Stimulated activated CD8-positive, alpha-beta memory T cell treated with anti-CD3 and anti-CD28 coated beads, Interleukin-4, amount 100 ng/mL, for 24 hours (primary cell): ENCODE data around the gene HPX.
"Not testable (repeated sequence)": the region's sequence is repeated elsewhere in the genome, so short reads cannot be mapped to it uniquely, and the experiment has no call there.

Source experiments
- DNase-seq: peaks from one replicate; pipeline ENCODE4 v3.0.0-alpha.2; 2020; ENCODE audit warnings: low read depth

HPX gene

GRCh38 chr11:6414874-6415328 lies 25.9 kb downstream of the HPX start:
- no peak for DNase-seq

GRCh38 chr11:6413791-6414201 lies 27.0 kb downstream of the HPX start:
- DNase-seq: peak; percentile 43

DNA sequence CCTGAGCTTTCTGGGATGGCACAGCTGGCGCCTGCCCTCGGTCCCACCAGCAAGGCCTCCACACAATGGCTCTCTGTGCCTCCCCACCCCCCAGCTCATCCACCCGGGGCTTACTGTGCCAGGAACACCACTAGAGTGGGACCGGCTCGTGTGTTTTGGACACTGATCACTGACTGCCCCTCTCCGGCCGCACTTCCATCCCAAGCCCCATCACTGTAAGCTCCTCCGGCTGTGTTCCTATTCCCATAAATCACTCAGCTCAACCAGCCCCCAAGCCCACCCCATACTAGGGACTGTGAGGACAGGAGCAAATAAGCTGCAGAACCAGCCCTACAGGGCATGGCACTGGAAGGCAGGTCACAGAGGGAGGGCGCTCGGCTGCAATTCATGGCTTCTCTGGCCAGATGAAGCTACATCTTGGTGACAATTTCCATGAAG lies 29.2 kb downstream of the HPX start:
- no peak for DNase-seq

DNA sequence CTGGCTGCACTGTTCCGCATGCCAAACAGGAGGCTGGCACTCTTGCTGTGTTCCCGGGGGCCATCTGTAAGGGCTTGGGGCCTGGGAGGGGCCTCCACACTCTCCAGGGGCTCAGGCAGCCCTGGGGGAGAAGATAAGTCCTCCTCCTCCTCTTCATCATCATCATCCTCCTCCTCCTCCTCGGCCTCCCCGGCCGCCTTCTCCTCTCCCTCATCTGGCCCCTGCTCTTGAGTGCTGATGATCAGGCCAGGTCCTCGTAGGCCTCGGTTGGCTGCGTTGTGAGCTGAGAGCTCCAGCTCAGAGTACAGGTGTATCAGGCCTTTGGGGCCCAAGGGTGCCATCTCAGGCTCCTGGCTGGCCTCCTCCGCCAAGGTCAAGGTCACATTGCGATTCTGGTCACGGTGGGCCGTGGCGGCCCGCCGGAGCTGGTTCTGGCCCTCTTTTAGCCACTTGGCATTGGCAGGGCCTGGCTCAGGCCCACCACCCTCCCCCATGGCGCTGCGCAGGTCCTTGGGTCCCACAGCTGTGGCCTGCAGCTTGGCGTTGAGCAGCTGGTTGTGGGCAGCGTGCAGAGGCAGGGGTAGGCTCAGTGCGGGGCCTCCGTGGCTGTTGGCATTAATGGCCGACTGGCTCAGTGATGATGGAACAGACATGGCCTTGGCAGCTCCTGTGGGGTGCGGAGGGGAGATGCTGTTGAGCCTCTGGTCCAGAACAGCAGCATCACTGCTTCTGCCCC lies 29.9 kb downstream of the HPX start:
- no peak for DNase-seq

DNA sequence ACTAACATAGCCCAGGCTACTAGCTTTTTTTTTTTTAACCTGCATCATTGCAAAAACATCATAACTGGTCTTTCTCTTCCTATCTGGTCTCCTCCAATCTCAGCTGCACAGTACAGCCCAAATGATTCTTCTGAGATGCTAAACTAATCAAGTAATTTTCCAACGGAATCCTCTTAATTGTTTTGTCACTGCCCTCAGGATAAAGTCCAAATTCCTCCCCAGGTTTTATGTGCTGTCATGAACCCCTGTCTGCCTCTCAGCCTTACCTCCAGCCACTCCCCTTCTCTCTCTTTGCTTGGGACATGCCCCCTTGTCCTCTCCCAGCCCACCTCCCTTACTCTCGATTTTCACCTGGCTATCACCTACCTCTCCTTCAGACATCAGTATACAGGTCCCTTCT lies 34.4 kb downstream of the HPX start:
- no peak for DNase-seq

DNA sequence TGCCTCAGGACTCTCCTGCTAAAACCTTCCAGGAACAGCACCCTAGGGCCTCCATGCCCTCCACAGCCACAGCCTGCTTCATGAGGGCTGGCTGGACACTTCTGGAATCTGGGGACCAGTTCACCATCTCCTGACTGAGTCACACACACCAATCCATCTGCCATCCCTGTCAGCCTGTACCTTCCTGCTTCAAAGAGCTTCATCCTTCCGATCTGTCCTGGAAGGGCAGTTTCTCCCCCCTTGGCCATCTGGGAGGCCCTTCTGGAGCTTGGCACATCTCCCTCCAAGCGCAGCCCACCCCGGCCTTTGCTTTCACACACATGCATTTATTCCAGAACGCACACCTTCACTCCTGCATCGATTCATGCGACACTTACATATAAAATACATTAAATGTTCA lies 34.9 kb downstream of the HPX start:
- no peak for DNase-seq

DNA sequence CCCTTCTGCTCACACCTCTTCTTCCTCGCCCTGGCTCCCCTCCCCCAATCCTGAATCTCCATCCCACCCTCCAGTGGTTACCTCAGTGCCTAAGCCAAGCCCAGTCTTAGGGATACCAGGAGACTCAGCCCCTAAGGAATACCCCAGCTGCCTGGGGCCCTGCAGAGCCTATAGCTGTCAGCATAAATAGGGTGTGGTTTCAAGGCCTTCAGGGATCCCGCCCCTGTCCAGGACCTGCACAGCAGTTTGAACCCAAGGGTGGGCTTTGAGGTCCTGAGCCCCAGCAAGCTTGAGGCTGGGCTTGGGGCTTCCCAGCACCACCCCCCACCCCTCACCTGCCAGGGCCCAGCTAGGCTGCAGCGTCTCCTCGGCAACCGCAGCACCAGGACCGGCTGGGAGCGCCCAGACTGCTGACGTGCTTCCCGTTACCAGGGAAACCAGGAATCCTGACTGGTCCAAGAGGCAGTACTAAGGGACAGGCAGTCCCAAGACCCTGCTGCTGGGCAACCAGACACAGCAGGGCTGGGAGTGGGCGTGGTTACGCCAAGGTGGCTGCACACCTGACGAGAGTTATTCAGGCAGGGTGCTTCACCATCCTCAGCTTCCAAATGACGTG lies 35.6 kb downstream of the HPX start:
- no peak for DNase-seq

DNA sequence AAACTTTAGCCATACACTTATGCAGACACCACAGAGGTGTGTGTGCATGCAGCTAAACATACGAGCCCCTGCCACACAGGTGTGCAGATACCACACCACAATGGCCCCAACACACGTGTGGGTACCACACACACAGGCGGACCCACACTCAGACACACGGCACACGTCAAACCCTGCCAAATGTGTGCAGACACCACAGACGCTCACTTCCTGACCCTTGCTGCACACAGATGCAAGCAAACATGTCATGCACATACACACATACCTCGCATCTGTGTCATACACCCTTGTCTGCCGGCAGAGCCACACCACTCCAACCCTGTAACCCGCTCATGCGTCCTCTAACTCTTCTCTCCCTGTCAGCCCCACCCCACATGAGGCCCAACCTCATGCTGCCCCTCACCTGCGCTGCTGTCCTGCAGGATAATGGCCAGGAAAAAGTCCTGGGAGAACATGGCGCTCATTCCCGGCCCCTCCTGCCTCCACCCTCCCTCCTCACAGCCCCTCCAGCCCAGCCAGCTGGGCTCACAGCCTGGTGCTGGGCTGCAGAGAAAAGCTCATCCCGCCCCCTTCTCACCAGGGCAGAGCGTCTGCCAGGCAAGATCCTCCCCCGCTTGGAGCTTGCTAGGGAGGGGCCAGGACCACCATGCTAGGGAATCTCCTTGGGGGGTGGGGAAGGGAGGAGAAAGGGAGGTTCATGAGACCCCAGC lies 36.3 kb downstream of the HPX start:
- no peak for DNase-seq

DNA sequence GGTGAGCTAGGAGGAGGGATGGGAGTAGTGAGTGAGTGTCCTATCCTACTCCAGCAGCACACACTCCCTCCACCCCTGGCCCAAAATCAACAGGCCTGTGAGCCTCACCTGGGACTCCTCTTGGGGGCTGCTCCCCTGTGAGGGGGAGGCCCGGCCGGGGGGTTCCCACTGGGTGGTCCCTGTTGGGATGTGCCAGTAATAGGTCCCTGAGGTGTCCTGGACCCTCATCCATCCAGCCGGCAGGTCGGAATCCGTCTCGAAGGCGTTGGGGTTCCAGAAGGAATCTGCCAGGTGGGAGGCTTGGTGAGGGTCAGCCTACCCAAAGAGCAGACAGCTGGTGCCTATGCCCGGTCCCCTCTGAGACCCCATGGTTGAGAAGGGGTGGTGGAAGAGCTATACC lies 37.2 kb downstream of the HPX start:
- no peak for DNase-seq

- DNase-seq: peak; percentile 48
Measured at GRCh38 chr11:6402561-6402981, 38.2 kb downstream of the HPX start.

DNA sequence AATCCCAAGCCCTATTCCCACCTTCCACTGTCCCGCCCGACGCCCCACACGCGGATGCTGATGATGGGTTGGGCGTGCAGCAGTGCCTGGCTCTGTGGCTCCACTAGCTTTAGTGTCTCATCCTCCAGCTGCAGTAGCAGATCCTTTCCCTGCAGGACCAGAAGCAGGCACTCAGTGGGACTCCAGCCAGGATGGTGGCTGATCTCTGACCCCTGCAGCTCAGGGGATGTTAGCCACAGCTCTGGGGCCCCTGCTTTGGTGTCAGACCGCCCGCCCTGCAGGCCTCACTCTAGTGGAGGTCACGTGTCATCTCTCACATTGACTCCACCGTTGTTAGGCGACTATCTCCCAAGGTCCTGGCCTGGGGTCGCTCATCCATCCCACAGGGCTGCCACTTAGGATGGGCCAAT lies 38.7 kb downstream of the HPX start:
- no peak for DNase-seq

GRCh38 chr11:6401464-6401863 lies 39.3 kb downstream of the HPX start:
- DNase-seq: no peak

DNA sequence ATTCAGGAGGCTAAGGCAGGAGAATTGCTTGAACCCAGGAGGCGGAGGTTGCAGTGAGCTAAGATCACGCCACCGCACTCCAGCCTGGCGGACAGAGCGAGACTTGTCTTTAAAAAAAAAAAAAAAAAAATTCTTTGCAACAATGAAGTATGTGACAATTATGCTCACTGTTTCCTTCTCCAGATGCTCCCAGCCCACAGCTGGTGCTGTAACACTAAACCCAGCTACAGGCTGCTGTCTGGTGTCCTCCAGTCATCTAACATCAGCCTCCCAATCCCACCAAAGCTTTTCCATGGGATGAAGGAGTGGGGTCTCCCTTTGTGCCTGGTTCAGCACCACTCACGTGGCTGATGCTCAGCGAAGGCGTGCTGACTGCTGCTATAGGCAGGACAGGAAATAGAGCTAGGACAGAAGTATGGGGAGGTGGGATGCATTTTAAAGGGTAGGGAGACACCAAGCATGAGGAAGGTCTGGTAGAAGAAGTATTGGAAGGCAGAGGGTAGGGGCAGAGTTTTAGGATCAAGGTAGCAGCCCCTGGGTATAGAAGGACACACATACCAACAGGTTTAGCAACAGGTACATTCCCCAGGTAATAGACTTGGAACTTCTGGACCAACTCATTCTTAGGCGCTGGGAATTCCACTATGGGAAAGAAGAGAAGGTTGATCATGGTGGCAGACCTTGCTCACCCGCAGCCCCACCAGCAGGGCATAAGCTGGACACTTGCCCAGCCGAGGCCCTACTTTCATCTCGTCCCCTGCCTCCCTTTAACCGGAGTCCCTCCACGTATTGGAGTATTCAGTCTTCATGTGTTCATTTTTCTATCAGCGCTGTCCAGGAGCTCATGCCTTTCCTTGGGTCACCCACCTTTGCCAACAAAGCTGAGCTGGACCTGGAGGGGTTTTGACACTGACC lies 40.1 kb downstream of the HPX start:
- DNase-seq: no peak

- no peak for DNase-seq
Measured at GRCh38 chr11:6397636-6398035, 43.2 kb downstream of the HPX start.

GRCh38 chr11:6397156-6397555 lies 43.6 kb downstream of the HPX start:
- no peak for DNase-seq

DNA sequence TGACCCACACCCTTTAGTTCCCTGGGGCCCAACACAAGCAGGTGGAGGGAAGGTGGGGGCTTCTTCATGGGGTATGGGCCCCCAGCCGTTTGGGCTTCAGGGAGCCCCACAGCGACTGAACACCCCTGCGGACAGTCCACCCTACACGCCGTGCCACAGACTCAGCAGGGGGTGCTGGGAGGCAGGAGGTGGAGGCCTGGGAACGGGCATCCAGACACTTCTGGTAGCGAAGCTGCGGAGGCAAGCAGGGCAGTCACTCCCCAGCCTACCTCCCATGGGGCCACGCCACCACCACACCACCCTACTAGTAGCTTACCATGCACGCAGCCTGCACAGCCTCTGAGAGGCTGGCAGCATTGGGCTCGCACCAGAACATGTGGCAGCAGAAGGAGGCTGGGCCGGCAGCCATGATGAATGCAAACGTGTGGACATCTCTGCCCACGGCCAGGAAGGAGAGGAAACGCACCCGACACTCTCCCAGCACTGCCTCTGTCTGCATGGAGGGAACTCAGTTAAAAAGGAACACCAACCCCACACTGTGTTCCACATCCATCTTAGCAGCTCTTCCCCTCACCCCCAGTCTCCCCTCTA lies 45.2 kb downstream of the HPX start:
- DNase-seq: no peak

DNA sequence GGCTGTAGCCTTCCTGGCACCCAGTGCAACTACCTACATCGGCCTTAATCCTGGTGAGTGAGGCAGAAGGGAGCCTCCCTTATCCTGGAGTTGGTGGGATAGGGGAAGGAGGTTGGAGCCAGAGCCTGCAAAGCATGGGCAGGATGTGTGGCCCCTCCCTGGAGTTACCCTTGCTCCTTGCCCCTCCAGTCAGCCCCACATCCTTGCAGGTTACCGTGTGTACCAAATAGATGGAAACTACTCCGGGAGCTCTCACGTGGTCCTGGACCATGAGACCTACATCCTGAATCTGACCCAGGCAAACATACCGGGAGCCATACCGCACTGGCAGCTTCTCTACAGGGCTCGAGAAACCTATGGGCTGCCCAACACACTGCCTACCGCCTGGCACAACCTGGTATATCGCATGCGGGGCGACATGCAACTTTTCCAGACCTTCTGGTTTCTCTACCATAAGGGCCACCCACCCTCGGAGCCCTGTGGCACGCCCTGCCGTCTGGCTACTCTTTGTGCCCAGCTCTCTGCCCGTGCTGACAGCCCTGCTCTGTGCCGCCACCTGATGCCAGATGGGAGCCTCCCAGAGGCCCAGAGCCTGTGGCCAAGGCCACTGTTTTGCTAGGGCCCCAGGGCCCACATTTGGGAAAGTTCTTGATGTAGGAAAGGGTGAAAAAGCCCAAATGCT lies 46.7 kb downstream of the HPX start:
- DNase-seq: no peak

- DNase-seq: not testable (repeated sequence)
Measured at GRCh38 chr11:6392251-6392650, 48.5 kb downstream of the HPX start.

GRCh38 chr11:6391537-6392134 lies 49.2 kb downstream of the HPX start:
- no peak for DNase-seq

DNA sequence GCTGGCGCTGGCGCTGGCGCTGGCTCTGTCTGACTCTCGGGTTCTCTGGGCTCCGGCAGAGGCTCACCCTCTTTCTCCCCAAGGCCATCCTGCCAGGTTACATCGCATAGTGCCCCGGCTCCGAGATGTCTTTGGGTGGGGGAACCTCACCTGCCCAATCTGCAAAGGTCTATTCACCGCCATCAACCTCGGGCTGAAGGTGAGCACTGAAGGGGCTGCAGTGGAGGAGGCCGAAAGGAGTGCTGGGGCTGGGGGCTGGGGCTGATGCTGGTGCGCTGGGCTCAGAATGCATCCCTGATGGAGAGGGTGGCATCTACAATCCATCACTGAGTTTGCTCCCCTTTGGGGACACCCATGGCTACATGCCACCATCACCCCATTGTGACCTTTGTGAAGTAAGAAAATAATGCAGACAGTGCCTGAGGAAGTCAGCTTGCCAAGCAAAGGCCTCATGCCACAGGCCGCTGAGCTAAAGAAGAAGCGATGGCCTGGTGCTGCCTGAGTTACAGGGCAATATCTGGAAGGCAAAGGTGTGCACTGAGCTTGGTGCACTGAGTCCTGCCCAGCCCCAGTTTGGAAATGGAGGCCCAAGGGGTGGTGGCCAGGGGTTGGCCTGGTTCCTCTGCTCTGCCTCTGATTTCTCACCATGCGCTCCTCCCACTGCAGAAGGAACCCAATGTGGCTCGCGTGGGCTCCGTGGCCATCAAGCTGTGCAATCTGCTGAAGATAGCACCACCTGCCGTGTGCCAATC lies 49.9 kb downstream of the HPX start:
- no peak for DNase-seq
